ENCODE measurements around the gene G2E3. TPM values are rescaled to one million over a fixed set of nuclear protein-coding genes. Genes with fewer than 3 reads are reported as not detected.

Gene G2E3
- total RNA-seq, 4 donors from 2014 or later, result 9.3 to 14.5 (median 11.6) TPM

GRCh38 chr14:30580616-30581282, 21.8 kb downstream of the G2E3 start:
- TF ChIP-seq, protein P1, sequence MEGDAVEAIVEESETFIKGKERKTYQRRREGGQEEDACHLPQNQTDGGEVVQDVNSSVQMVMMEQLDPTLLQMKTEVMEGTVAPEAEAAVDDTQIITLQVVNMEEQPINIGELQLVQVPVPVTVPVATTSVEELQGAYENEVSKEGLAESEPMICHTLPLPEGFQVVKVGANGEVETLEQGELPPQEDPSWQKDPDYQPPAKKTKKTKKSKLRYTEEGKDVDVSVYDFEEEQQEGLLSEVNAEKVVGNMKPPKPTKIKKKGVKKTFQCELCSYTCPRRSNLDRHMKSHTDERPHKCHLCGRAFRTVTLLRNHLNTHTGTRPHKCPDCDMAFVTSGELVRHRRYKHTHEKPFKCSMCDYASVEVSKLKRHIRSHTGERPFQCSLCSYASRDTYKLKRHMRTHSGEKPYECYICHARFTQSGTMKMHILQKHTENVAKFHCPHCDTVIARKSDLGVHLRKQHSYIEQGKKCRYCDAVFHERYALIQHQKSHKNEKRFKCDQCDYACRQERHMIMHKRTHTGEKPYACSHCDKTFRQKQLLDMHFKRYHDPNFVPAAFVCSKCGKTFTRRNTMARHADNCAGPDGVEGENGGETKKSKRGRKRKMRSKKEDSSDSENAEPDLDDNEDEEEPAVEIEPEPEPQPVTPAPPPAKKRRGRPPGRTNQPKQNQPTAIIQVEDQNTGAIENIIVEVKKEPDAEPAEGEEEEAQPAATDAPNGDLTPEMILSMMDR (IDR thresholded peaks at IDR 0.05), result no peak
- TF ChIP-seq POLR2AphosphoS5 (IDR thresholded peaks at IDR 0.05), result no peak
- no peak for TF ChIP-seq EP300 (IDR thresholded peaks at IDR 0.05)
- TF ChIP-seq POLR2A (IDR thresholded peaks at IDR 0.05), result no peak
- no peaks in the 10 kb centered on the region for H3K27me3 ChIP-seq
- H3K36me3 ChIP-seq, result no peaks in the 10 kb centered on the region
- H3K4me1 ChIP-seq, result no peaks in the 10 kb centered on the region
- ATAC-seq, result no peak
- H3K4me3 ChIP-seq, result no peak overlapping the region
- no peaks in the 10 kb centered on the region for H3K9me3 ChIP-seq
- WGBS, 2 donors (ENCODE audit: low coverage in 1 of 2), result 43 to 63% methylated on average over 2 of the region's 2 CpGs
- H3K27ac ChIP-seq, result no peak overlapping the region

DNA sequence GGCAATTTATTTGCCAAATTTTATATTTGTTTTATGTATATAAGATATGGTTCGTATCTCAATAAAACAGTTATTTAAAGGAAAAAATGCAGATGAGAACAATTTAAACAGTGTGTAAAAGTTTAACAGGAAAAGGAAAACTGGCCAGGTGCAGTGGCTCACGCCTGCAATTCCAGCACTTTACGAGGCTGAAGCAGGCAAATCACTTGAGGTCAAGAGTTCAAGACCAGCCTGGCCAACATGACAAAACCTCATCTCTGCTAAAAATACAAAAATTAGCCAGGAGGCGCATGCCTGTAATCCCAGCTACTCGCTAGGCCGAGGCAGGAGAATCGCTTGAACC, 22.3 kb downstream of the G2E3 start:
- no peak for ATAC-seq
- TF ChIP-seq EP300 (IDR thresholded peaks at IDR 0.05) (no peak), POLR2AphosphoS5 (IDR thresholded peaks at IDR 0.05) (no peak), POLR2A (IDR thresholded peaks at IDR 0.05) (no peak)
- TF ChIP-seq, protein P1 (IDR thresholded peaks at IDR 0.05), result no peak

GRCh38 chr14:30582376-30582775, 23.4 kb downstream of the G2E3 start:
- 100% methylated on average over 1 of the region's 1 CpG for WGBS, 2 donors (ENCODE audit: low coverage in 1 of 2)
- Histone ChIP-seq H3K4me1 (no peaks in the 10 kb centered on the region), H3K9me3 (no peaks in the 10 kb centered on the region), H3K27me3 (no peaks in the 10 kb centered on the region), H3K36me3 (no peaks in the 10 kb centered on the region), H3K4me3 (no peak overlapping the region), H3K27ac (no peak overlapping the region)
- no peak for ATAC-seq
- TF ChIP-seq POLR2AphosphoS5 (IDR thresholded peaks at IDR 0.05), result no peak
- TF ChIP-seq, protein P1 (IDR thresholded peaks at IDR 0.05), result no peak
- no peak for TF ChIP-seq EP300 (IDR thresholded peaks at IDR 0.05)
- no peak for TF ChIP-seq POLR2A (IDR thresholded peaks at IDR 0.05)

More for the DNA sequence above, 22.3 kb downstream of the G2E3 start:
- Histone ChIP-seq H3K9me3 (no peaks in the 10 kb centered on the region), H3K4me1 (no peaks in the 10 kb centered on the region), H3K4me3 (no peak overlapping the region), H3K36me3 (no peaks in the 10 kb centered on the region), H3K27me3 (no peaks in the 10 kb centered on the region), H3K27ac (no peak overlapping the region)
- 84 to 90% methylated on average over 4 to 7 of the region's 7 CpGs for WGBS, 2 donors (ENCODE audit: low coverage in 1 of 2)

GRCh38 chr14:30584058-30584630, 25.2 kb downstream of the G2E3 start:
- ATAC-seq, result no peak
- H3K36me3 ChIP-seq, result no peaks in the 10 kb centered on the region
- H3K9me3 ChIP-seq, result no peaks in the 10 kb centered on the region
- peaks cover 0 to 8% (median 0%) of the 10 kb centered on the region in 3 donors for H3K4me1 ChIP-seq
- TF ChIP-seq POLR2A (IDR thresholded peaks at IDR 0.05) (no peak), EP300 (IDR thresholded peaks at IDR 0.05) (no peak), POLR2AphosphoS5 (IDR thresholded peaks at IDR 0.05) (no peak)
- TF ChIP-seq, protein P1 (IDR thresholded peaks at IDR 0.05), result no peak
- no peak overlapping the region for H3K4me3 ChIP-seq
- H3K27me3 ChIP-seq, result no peaks in the 10 kb centered on the region
- no peak overlapping the region for H3K27ac ChIP-seq

GRCh38 chr14:30585204-30585603, 26.2 kb downstream of the G2E3 start:
- no peak overlapping the region for H3K27ac ChIP-seq
- H3K4me1 ChIP-seq, result peaks cover 0 to 8% (median 0%) of the 10 kb centered on the region in 3 donors
- no peak for ATAC-seq
- no peak overlapping the region for H3K4me3 ChIP-seq
- TF ChIP-seq POLR2A (IDR thresholded peaks at IDR 0.05), result no peak
- TF ChIP-seq, protein P1 (IDR thresholded peaks at IDR 0.05), result no peak
- TF ChIP-seq EP300 (IDR thresholded peaks at IDR 0.05), result no peak
- no peak for TF ChIP-seq POLR2AphosphoS5 (IDR thresholded peaks at IDR 0.05)
- H3K27me3 ChIP-seq, result no peaks in the 10 kb centered on the region
- peaks cover 0 to 8% of the 10 kb centered on the region in 2 donors for H3K36me3 ChIP-seq
- no peaks in the 10 kb centered on the region for H3K9me3 ChIP-seq

All from gastroesophageal sphincter (tissue), 4 donors.